Endothelial cell of umbilical vein (primary cell): ENCODE data around the gene MARK3. TPM values are rescaled to one million over a fixed set of nuclear protein-coding genes. Genes with fewer than 3 reads are reported as not detected.

ENCODE experiments used
- BruUV-seq: library from RNA; stranded (reverse); fragments of 400-500 nt; replicated peaks from 2 replicates; lab custom pipeline; 2021; lab: Mats Ljungman, UMichigan
- CTCF ChIA-PET: fragments of 300-600, 350-600 bp; sonication (Branson Sonifier 250); formaldehyde crosslinking; loops from one replicate; lab custom pipeline; 2021; ENCODE audit warnings: antibody characterized with exemption, inconsistent platforms; lab: Charles Lee
- POLR2A ChIA-PET: fragments of 300-600, 350-600 bp; sonication (Branson Sonifier 250); formaldehyde crosslinking; loops from one replicate; lab custom pipeline; 2021; ENCODE audit warnings: antibody characterized with exemption, inconsistent platforms; lab: Charles Lee
- DNase-seq: peaks from one replicate; pipeline ENCODE4 v3.0.0-alpha.2; 2011; ENCODE audit warnings: low read depth, low spot score
- FAIRE-seq: peaks from 2 replicates; lab custom pipeline; 2011; peaks lifted over from hg19 to GRCh38; lab: Jason Lieb, UNC
- H2AFZ ChIP-seq: 2 replicates; pipeline ENCODE4 v1.6.0; 2012; ENCODE audit warnings: low read depth, low read length, control low read depth, inconsistent platforms
- H3K27ac ChIP-seq: 2 replicates; pipeline ENCODE4 v1.5.1; 2011; ENCODE audit warnings: low read depth, mild to moderate bottlenecking, control low read depth, low read length, moderate library complexity; ENCODE audit not compliant: insufficient read depth
- H3K27me3 ChIP-seq, 2 experiments: 2 replicates each; pipeline versions ENCODE4 v1.6.0 to v1.6.1; 2011; ENCODE audit warnings: low read length in 2 of 2, mixed read lengths in 1 of 2; ENCODE audit not compliant: control insufficient read depth in 2 of 2, insufficient read depth in 2 of 2
- H3K36me3 ChIP-seq, 2 experiments: 2 replicates in 1 of 2; 3 replicates in 1 of 2; pipeline ENCODE4 v1.5.1; 2011; ENCODE audit warnings: low read length in 2 of 2, mild to moderate bottlenecking in 1 of 2, moderate library complexity in 1 of 2; ENCODE audit not compliant: control insufficient read depth in 2 of 2, insufficient read depth in 2 of 2; ENCODE audit errors: extremely low read depth in 1 of 2
- H3K4me1 ChIP-seq: 3 replicates; pipeline ENCODE4 v1.5.1; 2011; ENCODE audit warnings: mild to moderate bottlenecking, low read length; ENCODE audit not compliant: control insufficient read depth, insufficient read depth; ENCODE audit errors: extremely low read depth
- H3K4me2 ChIP-seq: 2 replicates; pipeline ENCODE4 v1.6.1; 2011; ENCODE audit warnings: low read length, control low read depth, mixed read lengths; ENCODE audit not compliant: insufficient read depth
- H3K4me3 ChIP-seq, 3 experiments: fragments of 200-600 bp in 1 of 3; sonication (generic), shearing (Covaris generic) in 1 of 3; replicated peaks in 1 of 3; 2 replicates each; pipeline ENCODE4 v1.5.1; 2011 to 2016; ENCODE audit warnings: control low read depth in 3 of 3, low read length in 3 of 3, mild to moderate bottlenecking in 2 of 3, inconsistent platforms in 1 of 3, low read depth in 1 of 3, moderate library complexity in 1 of 3; ENCODE audit not compliant: insufficient read depth in 1 of 3
- H3K79me2 ChIP-seq: 2 replicates; pipeline ENCODE4 v1.6.0; 2012; ENCODE audit warnings: low read length, inconsistent platforms; ENCODE audit not compliant: control insufficient read depth, insufficient read depth
- H3K9ac ChIP-seq: replicated peaks from 2 replicates; pipeline ENCODE3; 2011; ENCODE audit warnings: low read length, control low read depth; ENCODE audit not compliant: insufficient read depth; ENCODE audit errors: extremely low read depth
- H3K9me1 ChIP-seq: replicated peaks from 3 replicates; pipeline ENCODE4 v1.6.0; 2011; ENCODE audit warnings: mild to moderate bottlenecking, low read length; ENCODE audit not compliant: control insufficient read depth, insufficient read depth; ENCODE audit errors: extremely low read depth
- H3K9me3 ChIP-seq: replicated peaks from 2 replicates; pipeline ENCODE4 v1.5.1; 2012; ENCODE audit warnings: low read length, inconsistent platforms; ENCODE audit not compliant: control insufficient read depth, insufficient read depth
- H4K20me1 ChIP-seq: replicated peaks from 2 replicates; pipeline ENCODE3; 2011; ENCODE audit warnings: mild to moderate bottlenecking, low read length; ENCODE audit not compliant: control insufficient read depth, insufficient read depth; ENCODE audit errors: extremely low read depth
- FOS ChIP-seq: IDR thresholded peaks from 2 replicates; pipeline ENCODE4 v1.6.1; 2011; ENCODE audit warnings: mild to moderate bottlenecking, low read length, moderate library complexity, borderline replicate concordance; ENCODE audit not compliant: insufficient read depth
- GATA2 ChIP-seq: IDR thresholded peaks from 2 replicates; pipeline ENCODE4 v1.7.0; 2011; ENCODE audit warnings: low read depth, mild to moderate bottlenecking, moderate library complexity, mixed read lengths, low read length; ENCODE audit not compliant: insufficient read length, insufficient read depth
- MYC ChIP-seq: IDR thresholded peaks from one replicate; pipeline ENCODE4 v1.6.1; 2011; ENCODE audit warnings: mild to moderate bottlenecking, low read depth, low read length
- POLR2A ChIP-seq: IDR thresholded peaks from 2 replicates; pipeline ENCODE4 v1.6.1; 2012; ENCODE audit warnings: low read depth, mild to moderate bottlenecking, control low read depth, low read length
- dilution Hi-C: fragments of 300-500 bp; cut with MboI; formaldehyde crosslinking; loops from one replicate; pipeline ENCODE4 v1.15.0; 2019; ENCODE audit warnings: low sequenced_read_pairs; ENCODE audit not compliant: extremely low pct_ligation_motif_present
- intact Hi-C: fragments of 100-400 bp; cut with micrococcal nuclease; formaldehyde crosslinking; loops from one replicate; pipeline ENCODE4 v1.10.0; 2022
- polyA plus RNA-seq, 4 experiments: library from polyadenylated mRNA; depleted of rRNA in 3 of 4; stranded (reverse) in 3 of 4; unstranded in 1 of 4; fragments of >200 nt; gene quantifications; 2 replicates each; pipeline versions ENCODE4 v1.2.1 to v1.2.3, GENCODE V29; 2011 to 2012; ENCODE audit warnings: missing spikeins in 1 of 4
- total RNA-seq: library from RNA; stranded (reverse); gene quantifications from 2 replicates; pipeline ENCODE4 v1.2.3, GENCODE V29; 2021

MARK3 gene
- total and polyA plus RNA-seq, 2 donors (not counting 3 experiments of a cell fraction or from before 2014, with no cell fraction given), result 46.6 to 96.1 TPM

DNA sequence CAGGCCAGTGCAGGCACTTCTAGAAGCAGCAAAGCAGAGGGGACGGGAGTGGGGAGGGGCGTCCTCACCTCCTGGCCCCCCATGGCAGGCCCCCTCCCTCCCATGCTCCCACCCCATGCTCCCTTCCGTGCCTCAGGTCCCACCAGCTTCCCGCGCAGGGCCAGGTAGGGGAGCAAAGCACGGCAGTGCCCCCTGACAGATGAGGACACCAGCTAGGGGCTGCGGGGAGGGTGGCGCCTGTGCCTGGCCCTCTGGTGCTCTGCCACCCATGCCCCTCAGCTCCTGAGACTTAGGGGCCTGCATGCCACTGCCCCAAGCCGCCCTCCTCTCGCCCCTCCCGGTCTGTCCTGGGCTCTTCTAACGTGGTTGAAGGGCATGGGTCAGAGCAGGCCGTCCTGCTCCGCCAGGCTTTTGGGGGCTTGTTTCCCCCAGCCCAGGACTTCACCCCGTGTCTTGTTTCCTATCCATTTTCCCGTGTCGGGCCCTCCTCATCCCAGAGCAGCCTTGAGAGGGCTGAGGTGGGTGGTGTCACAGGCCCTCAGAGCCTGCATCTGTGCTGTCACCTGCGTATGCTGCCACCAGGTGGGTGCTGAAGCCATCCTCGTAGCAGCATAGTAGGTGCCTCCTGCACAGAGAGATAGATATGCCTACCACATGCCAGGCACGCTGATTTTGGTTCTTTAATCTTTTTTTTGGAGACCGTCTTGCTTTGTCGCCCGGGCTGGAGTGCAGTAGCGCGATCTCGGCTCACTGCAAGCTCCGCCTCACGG, 154.0 kb downstream of the MARK3 start:
- no TSS peak for BruUV-seq
- Histone ChIP-seq H2AFZ (no peak overlapping the region), H3K9ac (no peak overlapping the region), H3K36me3 (no peaks in the 10 kb centered on the region), H3K4me1 (no peaks in the 10 kb centered on the region), H3K4me2 (no peak overlapping the region), H3K27me3 (no peaks in the 10 kb centered on the region), H3K27ac (no peak overlapping the region), H3K9me1 (no peaks in the 10 kb centered on the region), H3K79me2 (no peaks in the 10 kb centered on the region), H4K20me1 (no peaks in the 10 kb centered on the region), H3K9me3 (no peaks in the 10 kb centered on the region), H3K4me3 (no peak overlapping the region)
- dilution Hi-C loops, result no loop called here
- POLR2A ChIA-PET, result no interaction called here
- CTCF ChIA-PET, result interaction anchor here (1.7 to 3.7 kb wide), 2 partner anchors 9 to 21 kb away, joined by 6 to 17 read pairs; no protein-coding TSS in a partner anchor
- FAIRE-seq, result no peak
- intact Hi-C loops, result no loop called here
- no peak for DNase-seq
- TF ChIP-seq FOS, result no peak

DNA sequence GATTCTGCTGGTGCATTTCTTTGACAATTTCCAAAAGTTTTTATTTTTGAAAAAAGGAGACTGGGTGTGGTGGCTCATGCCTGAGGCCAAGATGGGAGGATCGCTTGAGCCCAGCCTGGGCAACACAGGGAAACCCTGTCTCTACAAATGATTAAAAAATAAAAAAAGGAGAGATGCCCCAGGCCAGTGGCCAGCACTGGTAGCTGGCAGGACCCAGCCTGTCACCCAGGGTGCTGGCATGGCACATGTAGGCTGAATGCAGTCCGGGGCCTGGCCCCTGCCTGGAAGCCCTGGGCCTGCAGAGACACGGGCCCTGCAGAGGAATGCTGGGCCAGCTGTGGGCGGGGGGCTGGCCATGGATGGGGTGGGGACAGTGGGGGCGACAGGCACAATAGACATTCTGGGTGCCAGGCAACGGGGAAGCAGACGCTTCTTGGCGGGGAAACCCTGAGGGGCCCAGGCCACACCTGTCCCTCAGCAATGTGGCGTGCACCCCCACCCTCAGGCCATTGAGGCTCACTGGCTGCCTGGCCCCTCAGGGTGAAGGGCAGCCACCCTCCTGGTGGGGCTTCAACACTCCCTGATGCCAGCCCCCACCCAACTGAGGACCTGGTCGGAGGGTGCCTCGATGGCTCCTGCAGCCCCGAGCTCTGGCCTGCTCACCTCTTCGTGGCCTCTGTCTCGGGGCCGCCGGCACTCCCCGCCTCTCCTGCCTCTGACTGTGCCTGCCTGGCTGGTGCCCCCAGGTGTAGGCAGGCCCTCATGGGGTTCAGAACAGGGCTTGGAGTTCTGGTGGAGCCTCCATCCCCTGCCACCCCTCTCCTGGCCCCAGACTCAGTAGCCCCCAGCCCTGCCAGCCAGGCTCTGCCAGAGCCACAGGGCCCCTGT, 155.8 kb downstream of the MARK3 start:
- no peaks in the 10 kb centered on the region for H4K20me1 ChIP-seq
- intact Hi-C loops, result no loop called here
- no peaks in the 10 kb centered on the region for H3K4me1 ChIP-seq
- no peak overlapping the region for H3K4me2 ChIP-seq
- no peaks in the 10 kb centered on the region for H3K27me3 ChIP-seq
- no peaks in the 10 kb centered on the region for H3K79me2 ChIP-seq
- TF ChIP-seq POLR2A (no peak), GATA2 (no peak), FOS (no peak), MYC (no peak)
- FAIRE-seq (no peak), DNase-seq (no peak)
- POLR2A ChIA-PET, result interaction anchor here (0.6 kb wide), 1 partner anchor 12 kb away, joined by 3 read pairs; the partner anchor contains the start of gene TRMT61A
- no peak overlapping the region for H3K27ac ChIP-seq
- H2AFZ ChIP-seq, result no peak overlapping the region
- no peaks in the 10 kb centered on the region for H3K9me3 ChIP-seq
- no peak overlapping the region for H3K4me3 ChIP-seq
- no peak overlapping the region for H3K9ac ChIP-seq
- BruUV-seq, result no TSS peak
- dilution Hi-C loops, result no loop called here
- no peaks in the 10 kb centered on the region for H3K36me3 ChIP-seq
- no peaks in the 10 kb centered on the region for H3K9me1 ChIP-seq
- CTCF ChIA-PET, result interaction anchor here (1.4 to 14.4 kb wide), 3 partner anchors 22 to 41 kb away, joined by 4 to 209 read pairs (median 14); partner anchors contain the start of gene CKB
